Liver (tissue), 9 donors: ENCODE measurements around the gene HSD17B7. TPM values are rescaled to one million over a fixed set of nuclear protein-coding genes. Genes with fewer than 3 reads are reported as not detected.
A peak's percentile ranks its signal among the peaks of the same experiment; 100 is the strongest.
"Not testable (repeated sequence)": the region's sequence is repeated elsewhere in the genome, so short reads cannot be mapped to it uniquely, and the experiment has no call there.

Experiments
- DNase-seq: peaks from one replicate; pipeline ENCODE4 v3.0.0-alpha.2; 2017; ENCODE audit warnings: low spot score
- H3K27ac ChIP-seq, 2 donors: one replicate each; pipeline ENCODE4 v1.7.0; 2013; ENCODE audit warnings: inconsistent platforms in 2 of 2, low read length in 2 of 2, control low read depth in 1 of 2, low read depth in 1 of 2, mild to moderate bottlenecking in 1 of 2
- H3K27me3 ChIP-seq, 4 donors: one replicate each; pipeline versions ENCODE4 v1.6.1 to v1.7.0; 2013; ENCODE audit warnings: low read length in 3 of 4, inconsistent platforms in 1 of 4, mild to moderate bottlenecking in 1 of 4, moderate library complexity in 1 of 4; ENCODE audit not compliant: control insufficient read depth in 4 of 4, insufficient read depth in 4 of 4
- H3K36me3 ChIP-seq, 4 donors: one replicate each; pipeline versions ENCODE4 v1.6.1 to v1.7.0; 2013; ENCODE audit warnings: low read length in 3 of 4, mild to moderate bottlenecking in 3 of 4, low read depth in 1 of 4, moderate library complexity in 1 of 4; ENCODE audit not compliant: control insufficient read depth in 4 of 4, insufficient read depth in 3 of 4
- H3K4me1 ChIP-seq, 4 donors: one replicate each; pipeline versions ENCODE4 v1.6.1 to v1.7.0; 2013; ENCODE audit warnings: low read length in 3 of 4, mild to moderate bottlenecking in 3 of 4, moderate library complexity in 1 of 4; ENCODE audit not compliant: control insufficient read depth in 4 of 4, insufficient read depth in 4 of 4
- H3K4me3 ChIP-seq, 3 donors: one replicate each; pipeline versions ENCODE4 v1.6.1 to v1.7.0; 2013; ENCODE audit warnings: low read length in 3 of 3, control low read depth in 1 of 3, low read depth in 1 of 3, mild to moderate bottlenecking in 1 of 3
- H3K9ac ChIP-seq, 2 donors: one replicate each; pipeline ENCODE4 v1.7.0; 2013; ENCODE audit warnings: low read length in 2 of 2, mild to moderate bottlenecking in 2 of 2, moderate library complexity in 2 of 2, control low read depth in 1 of 2, low read depth in 1 of 2
- H3K9me3 ChIP-seq, 4 donors: one replicate each; pipeline versions ENCODE4 v1.6.1 to v1.7.0; 2013; ENCODE audit warnings: low read length in 3 of 4; ENCODE audit not compliant: control insufficient read depth in 4 of 4
- ATF3 ChIP-seq: IDR thresholded peaks from 2 replicates; pipeline ENCODE4 v1.6.1; 2016; ENCODE audit warnings: antibody characterized with exemption
- CTCF ChIP-seq: fragments of 150-350 bp; IDR thresholded peaks from 2 replicates; pipeline ENCODE4 v1.5.1; 2017; ENCODE audit warnings: improper control_type of control experiment, low read depth, low read length; ENCODE audit not compliant: missing input control
- EGR1 ChIP-seq, 2 donors: IDR thresholded peaks; 2 replicates each; pipeline ENCODE4 v1.6.1; 2016 to 2018; ENCODE audit warnings: antibody characterized with exemption in 2 of 2, low read depth in 2 of 2
- FOXA2 ChIP-seq: IDR thresholded peaks from 2 replicates; pipeline ENCODE4 v1.6.1; 2016; ENCODE audit warnings: antibody characterized with exemption
- HNF4A ChIP-seq, 2 donors: conservative IDR thresholded peaks; 2 replicates each; pipeline ENCODE4 v1.6.1; 2016; ENCODE audit warnings: antibody characterized with exemption in 2 of 2, mild to moderate bottlenecking in 2 of 2
- HNF4G ChIP-seq: IDR thresholded peaks from 2 replicates; pipeline ENCODE4 v1.6.1; 2016; ENCODE audit warnings: antibody characterized with exemption
- JUND ChIP-seq, 2 donors: IDR thresholded peaks; 2 replicates each; pipeline ENCODE4 v1.6.1; 2016; ENCODE audit warnings: antibody characterized with exemption in 2 of 2
- NR2F2 ChIP-seq: IDR thresholded peaks from 2 replicates; pipeline ENCODE4 v1.6.1; 2016; ENCODE audit warnings: antibody characterized with exemption
- RAD21 ChIP-seq, 2 donors: IDR thresholded peaks; 2 replicates each; pipeline ENCODE4 v1.6.1; 2016; ENCODE audit warnings: antibody characterized with exemption in 2 of 2, mild to moderate bottlenecking in 2 of 2
- RXRA ChIP-seq, 2 donors: IDR thresholded peaks; 2 replicates each; pipeline ENCODE4 v1.6.1; 2017 to 2018; ENCODE audit warnings: antibody characterized with exemption in 2 of 2, mild to moderate bottlenecking in 1 of 2
- SP1 ChIP-seq: IDR thresholded peaks from 2 replicates; pipeline ENCODE4 v1.6.1; 2018; ENCODE audit warnings: antibody characterized with exemption, mild to moderate bottlenecking
- TAF1 ChIP-seq: conservative IDR thresholded peaks from 2 replicates; pipeline ENCODE4 v1.6.1; 2016; ENCODE audit warnings: antibody characterized with exemption, mild to moderate bottlenecking
- YY1 ChIP-seq: IDR thresholded peaks from 2 replicates; pipeline ENCODE4 v1.6.1; 2016; ENCODE audit warnings: antibody characterized with exemption, mild to moderate bottlenecking
- WGBS: extraction: QIAGEN DNeasy Blood & Tissue Kit; methylation state at CpG from one replicate; pipeline ENCODE4 v1.1.7; 2013; 5-methylcytosine and 5-hydroxymethylcytosine counted together
- polyA plus RNA-seq, 2 donors: library from polyadenylated mRNA; stranded (reverse) in 1 of 2; unstranded in 1 of 2; fragments of 200-250 nt in 1 of 2; fragments of >200 nt in 1 of 2; fragmentation: Nextera tagmentation in 1 of 2; extraction: Ambion mirVana in 1 of 2; gene quantifications; one replicate each; pipeline versions ENCODE4 v1.2.1 to v1.2.3, GENCODE V29; 2013 to 2015
- total RNA-seq, 2 donors: library from RNA; depleted of rRNA; stranded (reverse); fragments of >200 nt; gene quantifications; one replicate each; pipeline ENCODE4 v1.2.3, GENCODE V29; 2014
- TF ChIP-seq, protein P1 (sequence below): IDR thresholded peaks from 2 replicates; pipeline ENCODE4 v1.6.1; 2016; ENCODE audit warnings: antibody characterized with exemption
- TF ChIP-seq, protein P2 (sequence below): IDR thresholded peaks from 2 replicates; pipeline ENCODE4 v1.6.1; 2016; ENCODE audit warnings: antibody characterized with exemption, mild to moderate bottlenecking
- TF ChIP-seq, protein P3 (sequence below): IDR thresholded peaks from 2 replicates; pipeline ENCODE4 v1.6.1; 2016; ENCODE audit warnings: antibody characterized with exemption
- donor health status: healthy.
- donor health status: healthy.
- donor health status: healthy.
- donor health status: healthy.
- donor health status: healthy.

HSD17B7 gene
- total RNA-seq: 100 to 1,000 TPM in 1 of 2 donors, 10 to 100 TPM in 1; 55.8 to 115 TPM
- polyA plus RNA-seq: 10 to 100 TPM; 22.9 to 31.1 TPM

DNA sequence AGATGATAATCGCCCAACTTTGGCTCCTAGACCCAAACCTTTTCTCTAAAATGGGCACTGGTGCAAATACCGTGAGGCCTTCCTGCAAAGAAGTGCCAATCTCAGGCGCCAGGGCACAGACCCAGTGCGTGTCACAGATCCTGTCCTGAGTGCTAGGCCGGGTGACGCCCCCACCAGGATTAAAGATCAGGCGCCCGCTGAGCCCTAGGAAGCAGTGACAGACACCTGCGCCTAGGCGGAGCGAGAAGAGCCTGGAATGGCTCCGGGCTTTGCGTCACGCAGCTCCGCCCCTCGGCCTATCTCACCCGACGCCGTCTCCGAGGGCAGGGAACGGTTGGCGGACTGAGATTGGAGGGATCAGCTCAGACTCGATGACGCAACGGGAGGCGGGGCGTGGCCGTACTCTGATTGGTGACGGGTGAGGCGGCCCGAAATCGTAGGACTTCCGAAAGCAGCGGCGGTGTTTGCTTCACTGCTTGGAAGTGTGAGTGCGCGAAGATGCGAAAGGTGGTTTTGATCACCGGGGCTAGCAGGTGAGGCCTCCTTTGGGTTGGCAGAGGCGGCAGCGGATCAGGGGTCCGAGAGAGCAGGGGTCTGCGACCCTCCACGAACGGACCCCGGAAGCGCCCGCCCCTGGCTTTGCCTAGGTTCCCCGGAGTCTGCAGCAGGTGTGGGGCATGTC is at the start of gene HSD17B7:
TSS of gene HSD17B7 (plus strand) at position 400 of the 682 bp plus-strand sequence. CDS start at position 499, 99 bp downstream.
- TF ChIP-seq, protein P1, sequence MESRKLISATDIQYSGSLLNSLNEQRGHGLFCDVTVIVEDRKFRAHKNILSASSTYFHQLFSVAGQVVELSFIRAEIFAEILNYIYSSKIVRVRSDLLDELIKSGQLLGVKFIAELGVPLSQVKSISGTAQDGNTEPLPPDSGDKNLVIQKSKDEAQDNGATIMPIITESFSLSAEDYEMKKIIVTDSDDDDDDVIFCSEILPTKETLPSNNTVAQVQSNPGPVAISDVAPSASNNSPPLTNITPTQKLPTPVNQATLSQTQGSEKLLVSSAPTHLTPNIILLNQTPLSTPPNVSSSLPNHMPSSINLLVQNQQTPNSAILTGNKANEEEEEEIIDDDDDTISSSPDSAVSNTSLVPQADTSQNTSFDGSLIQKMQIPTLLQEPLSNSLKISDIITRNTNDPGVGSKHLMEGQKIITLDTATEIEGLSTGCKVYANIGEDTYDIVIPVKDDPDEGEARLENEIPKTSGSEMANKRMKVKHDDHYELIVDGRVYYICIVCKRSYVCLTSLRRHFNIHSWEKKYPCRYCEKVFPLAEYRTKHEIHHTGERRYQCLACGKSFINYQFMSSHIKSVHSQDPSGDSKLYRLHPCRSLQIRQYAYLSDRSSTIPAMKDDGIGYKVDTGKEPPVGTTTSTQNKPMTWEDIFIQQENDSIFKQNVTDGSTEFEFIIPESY: peak; percentile 39
- peak; percentile 56 to 61 for TF ChIP-seq RXRA (IDR thresholded peaks at IDR 0.05)
- peak; percentile 33 for TF ChIP-seq TAF1
- TF ChIP-seq HNF4A (conservative IDR thresholded peaks at IDR 0.05): peak; percentile 48 to 56
- TF ChIP-seq JUND (IDR thresholded peaks at IDR 0.05): peak; percentile 19 to 56
- TF ChIP-seq, protein P2, sequence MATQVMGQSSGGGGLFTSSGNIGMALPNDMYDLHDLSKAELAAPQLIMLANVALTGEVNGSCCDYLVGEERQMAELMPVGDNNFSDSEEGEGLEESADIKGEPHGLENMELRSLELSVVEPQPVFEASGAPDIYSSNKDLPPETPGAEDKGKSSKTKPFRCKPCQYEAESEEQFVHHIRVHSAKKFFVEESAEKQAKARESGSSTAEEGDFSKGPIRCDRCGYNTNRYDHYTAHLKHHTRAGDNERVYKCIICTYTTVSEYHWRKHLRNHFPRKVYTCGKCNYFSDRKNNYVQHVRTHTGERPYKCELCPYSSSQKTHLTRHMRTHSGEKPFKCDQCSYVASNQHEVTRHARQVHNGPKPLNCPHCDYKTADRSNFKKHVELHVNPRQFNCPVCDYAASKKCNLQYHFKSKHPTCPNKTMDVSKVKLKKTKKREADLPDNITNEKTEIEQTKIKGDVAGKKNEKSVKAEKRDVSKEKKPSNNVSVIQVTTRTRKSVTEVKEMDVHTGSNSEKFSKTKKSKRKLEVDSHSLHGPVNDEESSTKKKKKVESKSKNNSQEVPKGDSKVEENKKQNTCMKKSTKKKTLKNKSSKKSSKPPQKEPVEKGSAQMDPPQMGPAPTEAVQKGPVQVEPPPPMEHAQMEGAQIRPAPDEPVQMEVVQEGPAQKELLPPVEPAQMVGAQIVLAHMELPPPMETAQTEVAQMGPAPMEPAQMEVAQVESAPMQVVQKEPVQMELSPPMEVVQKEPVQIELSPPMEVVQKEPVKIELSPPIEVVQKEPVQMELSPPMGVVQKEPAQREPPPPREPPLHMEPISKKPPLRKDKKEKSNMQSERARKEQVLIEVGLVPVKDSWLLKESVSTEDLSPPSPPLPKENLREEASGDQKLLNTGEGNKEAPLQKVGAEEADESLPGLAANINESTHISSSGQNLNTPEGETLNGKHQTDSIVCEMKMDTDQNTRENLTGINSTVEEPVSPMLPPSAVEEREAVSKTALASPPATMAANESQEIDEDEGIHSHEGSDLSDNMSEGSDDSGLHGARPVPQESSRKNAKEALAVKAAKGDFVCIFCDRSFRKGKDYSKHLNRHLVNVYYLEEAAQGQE: peak; percentile 84
- peak; percentile 71 for TF ChIP-seq SP1
- TF ChIP-seq HNF4G: peak; percentile 7
- peak; percentile 12 for TF ChIP-seq CTCF
- peak; percentile 84 for TF ChIP-seq YY1
- peak; percentile 13 for TF ChIP-seq FOXA2
- TF ChIP-seq RAD21 (IDR thresholded peaks at IDR 0.05): peak; percentile 29 to 38
- TF ChIP-seq, protein P3, sequence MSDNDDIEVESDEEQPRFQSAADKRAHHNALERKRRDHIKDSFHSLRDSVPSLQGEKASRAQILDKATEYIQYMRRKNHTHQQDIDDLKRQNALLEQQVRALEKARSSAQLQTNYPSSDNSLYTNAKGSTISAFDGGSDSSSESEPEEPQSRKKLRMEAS: peak; percentile 47
- TF ChIP-seq EGR1 (IDR thresholded peaks at IDR 0.05; ENCODE audit: low read depth in 2 of 2): peak in 1 of 2 donors; percentile 68
- H3K4me1 ChIP-seq, H3K9me3 ChIP-seq, H3K27me3 ChIP-seq, H3K36me3 ChIP-seq: not testable (repeated sequence)
- DNase-seq: peak; percentile 74
- under 1% methylated on average over 33 of the region's 49 CpGs for WGBS
- Histone ChIP-seq H3K9ac (peak within 1 kb of the TSS; percentile 60 to 74), H3K27ac (peak within 1 kb of the TSS; percentile 86 to 95), H3K4me3 (peak within 1 kb of the TSS; percentile 54 to 56 (median 54))

- H3K36me3 ChIP-seq: no peaks in the 10 kb centered on the region
- H3K4me1 ChIP-seq: peaks cover 4 to 12% (median 10%) of the 10 kb centered on the region in 4 donors
- no peaks in the 10 kb centered on the region for H3K27me3 ChIP-seq
- no peak overlapping the region for H3K4me3 ChIP-seq
- no peak for DNase-seq
- WGBS: 22% methylated on average over 4 of the region's 4 CpGs
- no peak overlapping the region for H3K9ac ChIP-seq
- no peaks in the 10 kb centered on the region for H3K9me3 ChIP-seq
- H3K27ac ChIP-seq: peak overlapping the region; percentile 52 to 66
- TF ChIP-seq YY1 (peak; percentile 81), EGR1 (IDR thresholded peaks at IDR 0.05; ENCODE audit: low read depth in 2 of 2) (peak in 1 of 2 donors; percentile 58), HNF4G (peak; percentile 96), TAF1 (peak; percentile 57), NR2F2 (peak; percentile 63), RAD21 (IDR thresholded peaks at IDR 0.05) (peak; percentile 49 to 64), ATF3 (peak; percentile 76), CTCF (no peak), FOXA2 (peak; percentile 24), SP1 (peak; percentile 96), RXRA (IDR thresholded peaks at IDR 0.05) (peak; percentile 86 to 89), HNF4A (conservative IDR thresholded peaks at IDR 0.05) (peak; percentile 98)
- TF ChIP-seq, protein P1: peak; percentile 83
These were observed 49.7 kb upstream of the HSD17B7 start for GRCh38 chr1:162740755-162741154.
